ENCODE results near the gene EDAR. TPM values are rescaled to one million over a fixed set of nuclear protein-coding genes. Genes with fewer than 3 reads are reported as not detected.

Gene EDAR
- total and polyA plus RNA-seq, 2 of the 4 experiments (the other 2 are of a cell fraction): not detected

GRCh38 chr2:109032229-109032820, 43.3 kb upstream of the EDAR start:
- H2BK20ac ChIP-seq (ENCODE audit: low read depth, low read length): no peak overlapping the region
- TF ChIP-seq RAD21 (IDR thresholded peaks at IDR 0.05; ENCODE audit: low read length) (no peak), MXI1 (IDR thresholded peaks at IDR 0.05; ENCODE audit: borderline replicate concordance, low read depth, low read length) (no peak), RCOR1 (IDR thresholded peaks at IDR 0.05; ENCODE audit: insufficient replicate concordance, low read length) (no peak), MAFK (IDR thresholded peaks at IDR 0.05; ENCODE audit: low read depth, low read length) (no peak), RFX5 (IDR thresholded peaks at IDR 0.05; ENCODE audit: low read depth, low read length) (no peak)
- ATAC-seq (ENCODE audit: low read depth) (no peak), DNase-seq (no peak)
- H3K9ac ChIP-seq (ENCODE audit: low read depth, low read length): no peak overlapping the region
- no peak overlapping the region for H3K56ac ChIP-seq (ENCODE audit: extremely low read depth, insufficient read depth, low read length)
- H2AK5ac ChIP-seq (ENCODE audit: low read depth, low read length): no peak overlapping the region
- H2BK5ac ChIP-seq (ENCODE audit: low read depth, low read length, poor library complexity, severe bottlenecking): no peak overlapping the region
- no peak overlapping the region for H2BK15ac ChIP-seq (ENCODE audit: low read depth, low read length)
- no peaks in the 10 kb centered on the region for H3K4me1 ChIP-seq (ENCODE audit: control insufficient read depth, insufficient read depth, low read length)
- no CpG with 5 or more reads among the region's 9 CpGs for WGBS, 2 experiments (ENCODE audit: extremely low coverage in 2 of 2, insufficient read length in 1 of 2)
- no peak overlapping the region for H2AFZ ChIP-seq (replicated peaks; ENCODE audit: low read length, poor library complexity)
- dilution Hi-C loops (cut with HindIII; ENCODE audit: low sequenced_read_pairs, unreplicated experiment): no loop called here
- H3K27me3 ChIP-seq (ENCODE audit: control insufficient read depth, insufficient read depth, low read length): peaks cover 61% of the 10 kb centered on the region
- no peak overlapping the region for H2BK120ac ChIP-seq (ENCODE audit: low read depth, low read length)
- H4K20me1 ChIP-seq (ENCODE audit: insufficient read depth, low read length): no peaks in the 10 kb centered on the region
- no peak overlapping the region for H3K23ac ChIP-seq (ENCODE audit: low read depth, low read length)
- no peak overlapping the region for H4K5ac ChIP-seq (ENCODE audit: low read depth, low read length)
- H3K27ac ChIP-seq (ENCODE audit: insufficient read depth, low read length): no peak overlapping the region
- no peaks in the 10 kb centered on the region for H3K36me3 ChIP-seq (ENCODE audit: control insufficient read depth, insufficient read depth, low read length)
- in situ Hi-C loops (cut with MboI; ENCODE audit: low sequenced_read_pairs): no loop called here
- no peak overlapping the region for H3K18ac ChIP-seq (ENCODE audit: low read depth, low read length)
- BruUV-seq (replicated peaks): no TSS peak
- no peak overlapping the region for H4K8ac ChIP-seq (ENCODE audit: low read depth in 2 of 2, low read length in 2 of 2)
- H3K4me2 ChIP-seq (ENCODE audit: low read depth, low read length): peak overlapping the region; percentile 94
- no peaks in the 10 kb centered on the region for H3K9me1 ChIP-seq (ENCODE audit: insufficient read depth, low read length)
- H3K4ac ChIP-seq (ENCODE audit: low read depth, low read length): no peak overlapping the region
- ChIA-PET CTCF (no interaction called here), POLR2A (ENCODE audit: unreplicated experiment) (no interaction called here)
- H3K9me3 ChIP-seq (ENCODE audit: control insufficient read depth, insufficient read depth, low read length): no peaks in the 10 kb centered on the region
- no peak overlapping the region for H2AK9ac ChIP-seq (replicated peaks; ENCODE audit: low read depth, low read length, poor library complexity)
- no peak overlapping the region for H3K4me3 ChIP-seq (ENCODE audit: insufficient read depth, low read depth, low read length)
- H4K91ac ChIP-seq (ENCODE audit: insufficient read depth, low read depth, low read length): no peak overlapping the region
- H3K14ac ChIP-seq (replicated peaks; ENCODE audit: low read depth, low read length): no peak overlapping the region
- intact Hi-C loops (cut with micrococcal nuclease): no loop called here
- H3K79me1 ChIP-seq (ENCODE audit: low read depth in 1 of 2, low read length in 2 of 2): no peaks in the 10 kb centered on the region

Data from IMR-90 (cell line).